Esophagus squamous epithelium (tissue), 5 donors: ENCODE results near the gene PEF1. TPM values are rescaled to one million over a fixed set of nuclear protein-coding genes. Genes with fewer than 3 reads are reported as not detected.

Source experiments
- DNase-seq: peaks from one replicate; lab custom pipeline; 2025; lab: John Stamatoyannopoulos, UW
- H3K27ac ChIP-seq, 4 donors: fragments of 200-600 bp; sonication (generic); one replicate each; pipeline ENCODE4 v1.5.1; 2016 to 2019; ENCODE audit warnings: mild to moderate bottlenecking in 1 of 4
- H3K27me3 ChIP-seq, 4 donors: fragments of 200-600 bp; sonication (generic); 1 replicate in 3 of 4; 2 replicates in 1 of 4; pipeline versions ENCODE4 v1.5.1 to v1.6.0; 2017 to 2021; ENCODE audit warnings: antibody characterized with exemption in 1 of 4
- H3K36me3 ChIP-seq, 3 donors: fragments of 200-600 bp; sonication (generic); one replicate each; pipeline ENCODE4 v1.5.1; 2016 to 2019
- H3K4me1 ChIP-seq, 3 donors: fragments of 200-600 bp; sonication (generic); one replicate each; pipeline ENCODE4 v1.5.1; 2017 to 2019
- H3K4me3 ChIP-seq, 4 donors: fragments of 200-600 bp; sonication (generic); 1 replicate in 3 of 4; 2 replicates in 1 of 4; pipeline ENCODE4 v1.5.1; 2016 to 2019; ENCODE audit warnings: mild to moderate bottlenecking in 2 of 4, moderate library complexity in 1 of 4
- H3K9me3 ChIP-seq, 3 donors: fragments of 200-600 bp; sonication (generic); one replicate each; pipeline ENCODE4 v1.5.1; 2016 to 2019
- POLR2A ChIP-seq, 4 donors: fragments of 450-650 bp; IDR thresholded peaks; one replicate each; pipeline ENCODE4 v1.6.1; 2017; ENCODE audit warnings: antibody characterized with exemption in 4 of 4, mild to moderate bottlenecking in 4 of 4, moderate library complexity in 3 of 4
- WGBS, 2 donors: methylation state at CpG; one replicate each; pipeline ENCODE4 v1.1.5; 2018; 5-methylcytosine and 5-hydroxymethylcytosine counted together
- intact Hi-C: fragments of 100-400 bp; cut with DNase I; formaldehyde crosslinking; loops from one replicate; pipeline ENCODE4 v1.15.0; 2022
- total RNA-seq, 4 donors: library from RNA; depleted of rRNA; stranded (reverse); fragments of >200 nt; gene quantifications; one replicate each; pipeline ENCODE4 v1.1.0, GENCODE V29; 2016
- TF ChIP-seq, protein P1 (sequence below), 6 experiments: fragments of 450-650 bp in 4 of 6; fragments of 200-600 bp in 2 of 6; sonication (generic) in 2 of 6; IDR thresholded peaks; one replicate each; pipeline ENCODE4 v1.5.1; 2016 to 2019; ENCODE audit warnings: antibody characterized with exemption in 6 of 6, mild to moderate bottlenecking in 4 of 6, moderate library complexity in 4 of 6
- donor health status: DM: yes; HTN: yes; CAD: no.

PEF1 gene
- total RNA-seq, 4 donors from 2014 or later: 59.1 to 69.8 (median 63.6) TPM

- Histone ChIP-seq H3K9me3 (no peaks in the 10 kb centered on the region), H3K36me3 (no peaks in the 10 kb centered on the region), H3K27me3 (peaks cover 0 to 35% (median 3%) of the 10 kb centered on the region in 4 donors), H3K4me3 (peak overlapping the region; percentile 31 to 69 (median 46)), H3K27ac (no peak overlapping the region), H3K4me1 (peaks cover 8 to 16% (median 11%) of the 10 kb centered on the region in 3 donors)
- DNase-seq: no peak
- intact Hi-C loops: no loop called here
- TF ChIP-seq, protein P1, sequence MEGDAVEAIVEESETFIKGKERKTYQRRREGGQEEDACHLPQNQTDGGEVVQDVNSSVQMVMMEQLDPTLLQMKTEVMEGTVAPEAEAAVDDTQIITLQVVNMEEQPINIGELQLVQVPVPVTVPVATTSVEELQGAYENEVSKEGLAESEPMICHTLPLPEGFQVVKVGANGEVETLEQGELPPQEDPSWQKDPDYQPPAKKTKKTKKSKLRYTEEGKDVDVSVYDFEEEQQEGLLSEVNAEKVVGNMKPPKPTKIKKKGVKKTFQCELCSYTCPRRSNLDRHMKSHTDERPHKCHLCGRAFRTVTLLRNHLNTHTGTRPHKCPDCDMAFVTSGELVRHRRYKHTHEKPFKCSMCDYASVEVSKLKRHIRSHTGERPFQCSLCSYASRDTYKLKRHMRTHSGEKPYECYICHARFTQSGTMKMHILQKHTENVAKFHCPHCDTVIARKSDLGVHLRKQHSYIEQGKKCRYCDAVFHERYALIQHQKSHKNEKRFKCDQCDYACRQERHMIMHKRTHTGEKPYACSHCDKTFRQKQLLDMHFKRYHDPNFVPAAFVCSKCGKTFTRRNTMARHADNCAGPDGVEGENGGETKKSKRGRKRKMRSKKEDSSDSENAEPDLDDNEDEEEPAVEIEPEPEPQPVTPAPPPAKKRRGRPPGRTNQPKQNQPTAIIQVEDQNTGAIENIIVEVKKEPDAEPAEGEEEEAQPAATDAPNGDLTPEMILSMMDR (IDR thresholded peaks at IDR 0.05): peak; percentile 48 to 85 (median 60)
- TF ChIP-seq POLR2A (IDR thresholded peaks at IDR 0.05): no peak
- 30 to 96% methylated on average over 4 to 9 of the region's 56 CpGs for WGBS, 2 donors
These were observed 26.5 kb downstream of the PEF1 start for GRCh38 chr1:31617916-31618746.

- DNase-seq: no peak
- no peaks in the 10 kb centered on the region for H3K36me3 ChIP-seq
- TF ChIP-seq, protein P1 (IDR thresholded peaks at IDR 0.05): no peak
- no peak for TF ChIP-seq POLR2A (IDR thresholded peaks at IDR 0.05)
- whole genome bisulfite sequencing, 2 donors: 20 to 27% methylated on average over 9 to 12 of the region's 48 CpGs
- no peak within 1 kb of the TSS for H3K27ac ChIP-seq
- intact Hi-C loops: no loop called here
- H3K27me3 ChIP-seq: peaks cover 0 to 35% (median 3%) of the 10 kb centered on the region in 4 donors
- H3K9me3 ChIP-seq: no peaks in the 10 kb centered on the region
- H3K4me3 ChIP-seq: peak within 1 kb of the TSS; percentile 31 to 69 (median 46)
- H3K4me1 ChIP-seq: peaks cover 8 to 16% (median 11%) of the 10 kb centered on the region in 3 donors
These were observed 27.3 kb downstream of the PEF1 start, which contains the start of gene HCRTR1 for GRCh38 chr1:31617218-31617915. Gene HCRTR1, plus strand, starts transcription at chr1:31617689. Its CDS starts 1,504 bp downstream, at chr1:31619193.

GRCh38 chr1:31615939-31616338 is 28.7 kb downstream of the PEF1 start:
- Histone ChIP-seq H3K9me3 (no peaks in the 10 kb centered on the region), H3K4me3 (no peak overlapping the region), H3K4me1 (peaks cover 8 to 16% (median 11%) of the 10 kb centered on the region in 3 donors), H3K27ac (no peak overlapping the region), H3K27me3 (peaks cover 0 to 35% (median 3%) of the 10 kb centered on the region in 4 donors), H3K36me3 (no peaks in the 10 kb centered on the region)
- 74 to 100% methylated on average over 2 of the region's 2 CpGs for WGBS, 2 donors
- no peak for TF ChIP-seq POLR2A (IDR thresholded peaks at IDR 0.05)
- TF ChIP-seq, protein P1 (IDR thresholded peaks at IDR 0.05): no peak
- DNase-seq: no peak
- intact Hi-C loops: no loop called here

- DNase-seq: no peak
These were observed 29.3 kb downstream of the PEF1 start for GRCh38 chr1:31615414-31615813.

More at GRCh38 chr1:31615414-31615813, 29.3 kb downstream of the PEF1 start:
- Histone ChIP-seq H3K4me1 (peaks cover 8 to 16% (median 11%) of the 10 kb centered on the region in 3 donors), H3K27me3 (peaks cover 0 to 35% (median 3%) of the 10 kb centered on the region in 4 donors), H3K27ac (no peak overlapping the region), H3K36me3 (no peaks in the 10 kb centered on the region), H3K4me3 (no peak overlapping the region), H3K9me3 (no peaks in the 10 kb centered on the region)
- intact Hi-C loops: no loop called here
- no peak for TF ChIP-seq POLR2A (IDR thresholded peaks at IDR 0.05)
- TF ChIP-seq, protein P1 (IDR thresholded peaks at IDR 0.05): no peak
- 90% methylated on average over 5 of the region's 6 CpGs; no CpG with 5 or more reads in 1 of the 2 donors for WGBS, 2 donors
